ENCODE data around the gene TLCD5. TPM values are rescaled to one million over a fixed set of nuclear protein-coding genes. Genes with fewer than 3 reads are reported as not detected.
A peak's percentile ranks its signal among the peaks of the same experiment; 100 is the strongest.

Gene TLCD5
- total RNA-seq, 2 donors from 2014 or later = 0.10 to 0.32 TPM

DNA sequence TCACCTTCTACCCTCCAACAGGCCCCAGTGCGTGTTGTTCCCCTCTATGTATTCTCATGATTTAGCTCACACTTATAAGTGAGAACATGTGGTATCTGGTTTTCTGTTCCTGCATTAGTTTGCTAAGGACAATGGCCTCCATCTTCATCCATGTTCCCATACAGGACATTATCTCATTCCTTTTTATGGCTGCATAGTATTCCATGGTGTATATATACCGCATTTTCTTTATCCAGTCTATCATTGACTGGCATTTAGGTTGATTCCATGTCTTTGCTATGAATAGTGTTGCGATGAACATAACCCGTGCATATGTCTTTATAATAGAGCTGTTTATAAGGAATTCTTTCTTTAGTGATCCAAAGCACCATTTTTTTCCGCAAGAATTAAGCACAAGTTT, 28.5 kb upstream of the TLCD5 start:
- ATAC-seq (no peak), DNase-seq (no peak)
- Mint-ChIP-seq H3K36me3 (ENCODE audit: low read depth) (no peaks in the 10 kb centered on the region), H3K4me1 (peaks cover 4% of the 10 kb centered on the region), H3K27me3 (peaks cover 66% of the 10 kb centered on the region), H3K4me3 (no peak overlapping the region), H3K27ac (no peak overlapping the region)
- H3K9me3 ChIP-seq (ENCODE audit: control insufficient read depth, low read length, poor library complexity, severe bottlenecking) = no peaks in the 10 kb centered on the region

DNA sequence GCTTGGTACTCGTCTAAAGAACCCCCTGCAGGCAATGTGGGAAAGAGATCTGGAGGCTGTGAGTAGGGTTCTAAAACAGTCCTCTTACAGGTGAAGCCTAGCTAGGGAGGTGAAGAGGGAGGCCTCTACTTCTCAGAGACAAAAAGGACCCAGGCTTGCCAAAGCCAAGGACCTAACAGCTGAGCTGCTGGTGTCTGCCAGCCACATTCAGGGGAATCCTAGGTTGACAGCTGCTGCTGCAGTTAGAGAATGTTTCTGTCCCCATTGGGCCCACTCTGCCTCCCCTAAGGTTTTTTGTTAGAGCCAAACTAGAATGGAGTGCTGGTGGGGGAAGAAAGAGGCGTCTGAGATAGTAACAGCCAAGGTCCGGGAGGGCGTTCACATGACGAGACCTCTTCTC, 26.6 kb upstream of the TLCD5 start:
- Mint-ChIP-seq H3K4me1 (peaks cover 9% of the 10 kb centered on the region), H3K36me3 (ENCODE audit: low read depth) (no peaks in the 10 kb centered on the region), H3K4me3 (no peak overlapping the region), H3K27me3 (peaks cover 70% of the 10 kb centered on the region), H3K27ac (no peak overlapping the region)
- ATAC-seq (no peak), DNase-seq (no peak)
- H3K9me3 ChIP-seq (ENCODE audit: control insufficient read depth, low read length, poor library complexity, severe bottlenecking) = no peaks in the 10 kb centered on the region

DNA sequence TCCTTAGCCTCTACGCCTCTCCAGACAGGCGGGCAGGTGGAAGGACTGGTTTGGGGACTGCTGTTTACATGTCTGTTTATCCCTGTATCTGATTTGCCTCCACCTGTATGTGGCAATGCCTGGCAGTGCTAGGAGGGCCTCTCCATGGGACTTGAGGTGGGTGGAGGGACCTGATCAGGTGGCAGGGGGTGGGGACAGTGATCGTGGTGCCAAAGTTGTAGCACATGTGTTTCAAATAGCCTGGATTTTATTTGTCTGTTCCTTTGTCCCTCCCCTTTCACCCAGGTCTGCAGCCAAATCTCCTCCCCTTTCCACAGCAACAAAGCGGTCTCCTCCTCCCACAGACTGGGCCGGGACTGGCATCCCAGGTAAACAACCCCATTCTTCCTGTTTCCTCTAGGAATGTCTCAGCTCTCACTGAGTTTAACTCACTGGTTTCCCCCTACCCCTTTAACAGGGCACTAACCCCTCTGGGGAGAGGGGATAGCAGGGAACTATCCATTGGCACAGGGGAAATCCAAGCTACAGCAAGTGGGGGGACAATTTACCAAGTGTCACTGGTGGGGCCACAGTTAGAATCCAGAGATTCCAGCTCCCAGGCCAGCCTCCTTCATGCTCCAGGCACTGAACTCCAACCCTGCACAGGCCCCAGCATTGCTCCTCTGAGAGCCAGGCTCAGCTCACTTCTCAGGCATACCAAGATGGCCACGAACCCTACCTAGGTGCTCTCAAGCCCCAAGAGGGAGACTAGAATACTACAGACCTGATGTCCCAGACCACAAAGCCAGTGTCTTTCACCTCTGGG, 22.9 kb upstream of the TLCD5 start:
- Mint-ChIP-seq H3K36me3 (ENCODE audit: low read depth) (no peaks in the 10 kb centered on the region), H3K27me3 (peaks cover 56% of the 10 kb centered on the region), H3K4me3 (no peak overlapping the region), H3K4me1 (peaks cover 15% of the 10 kb centered on the region), H3K27ac (no peak overlapping the region)
- ATAC-seq (no peak), DNase-seq (no peak)
- no peaks in the 10 kb centered on the region for H3K9me3 ChIP-seq (ENCODE audit: control insufficient read depth, low read length, poor library complexity, severe bottlenecking)

DNA sequence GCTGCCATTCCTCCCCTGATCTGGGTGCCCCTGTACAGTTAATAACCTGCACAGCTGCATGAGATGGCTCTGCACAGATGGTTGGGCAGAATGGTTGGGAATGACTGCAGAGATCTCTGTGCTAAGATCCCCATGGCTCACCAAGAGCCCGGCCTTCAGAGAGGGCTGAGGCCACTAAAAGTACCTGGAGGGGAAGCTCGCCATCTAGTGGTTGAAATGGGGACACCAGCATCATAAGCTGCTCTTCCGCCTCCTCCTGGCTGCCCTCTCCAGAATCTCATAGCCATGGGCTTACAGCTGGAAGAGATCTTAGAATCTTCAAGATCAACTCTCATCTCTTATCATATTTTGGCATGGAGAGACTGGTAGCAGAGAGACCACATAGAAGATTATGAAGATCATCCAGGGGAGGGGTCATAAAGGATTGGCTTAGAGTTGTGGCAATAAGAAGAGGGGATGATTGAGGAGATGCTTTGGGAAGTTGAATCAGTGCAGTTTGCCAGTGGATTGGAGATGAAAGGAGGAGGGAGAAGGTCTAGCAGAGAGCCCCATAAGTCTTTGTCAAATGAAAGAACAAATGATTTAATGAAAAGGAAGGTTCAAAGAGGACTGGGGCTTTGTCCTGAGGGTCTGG, 22.0 kb upstream of the TLCD5 start:
- peak; percentile 80 for ATAC-seq
- no peak overlapping the region for H3K4me3 Mint-ChIP-seq
- no peaks in the 10 kb centered on the region for H3K9me3 ChIP-seq (ENCODE audit: control insufficient read depth, low read length, poor library complexity, severe bottlenecking)
- H3K36me3 Mint-ChIP-seq (ENCODE audit: low read depth) = no peaks in the 10 kb centered on the region
- peaks cover 12% of the 10 kb centered on the region for H3K4me1 Mint-ChIP-seq
- DNase-seq = peak; percentile 15 to 50 (median 32)
- H3K27ac Mint-ChIP-seq = no peak overlapping the region
- H3K27me3 Mint-ChIP-seq = peaks cover 51% of the 10 kb centered on the region

DNA sequence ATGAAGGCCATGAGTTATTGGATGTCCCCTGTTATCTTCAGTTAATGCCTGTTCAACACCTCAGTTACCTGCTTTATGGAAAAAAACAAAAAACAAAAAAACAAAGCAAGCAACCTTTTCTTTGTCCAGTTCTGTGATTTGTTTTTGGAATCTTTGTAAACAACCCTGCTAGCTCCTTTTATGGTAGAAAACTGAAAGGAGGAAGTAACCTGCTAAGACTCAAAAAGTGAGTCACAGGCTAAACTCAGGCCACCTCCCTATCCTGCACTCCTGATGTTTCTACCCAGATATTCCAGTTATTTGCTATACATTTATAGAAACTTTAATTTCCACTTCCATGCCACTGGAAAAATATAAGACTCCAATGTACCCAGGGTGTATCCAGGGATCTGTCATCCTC, 20.6 kb upstream of the TLCD5 start:
- peaks cover 10% of the 10 kb centered on the region for H3K4me1 Mint-ChIP-seq
- no peaks in the 10 kb centered on the region for H3K36me3 Mint-ChIP-seq (ENCODE audit: low read depth)
- DNase-seq (no peak), ATAC-seq (no peak)
- H3K9me3 ChIP-seq (ENCODE audit: control insufficient read depth, low read length, poor library complexity, severe bottlenecking) = peaks cover under 1% of the 10 kb centered on the region
- H3K4me3 Mint-ChIP-seq = no peak overlapping the region
- no peak overlapping the region for H3K27ac Mint-ChIP-seq
- H3K27me3 Mint-ChIP-seq = peaks cover 50% of the 10 kb centered on the region

DNA sequence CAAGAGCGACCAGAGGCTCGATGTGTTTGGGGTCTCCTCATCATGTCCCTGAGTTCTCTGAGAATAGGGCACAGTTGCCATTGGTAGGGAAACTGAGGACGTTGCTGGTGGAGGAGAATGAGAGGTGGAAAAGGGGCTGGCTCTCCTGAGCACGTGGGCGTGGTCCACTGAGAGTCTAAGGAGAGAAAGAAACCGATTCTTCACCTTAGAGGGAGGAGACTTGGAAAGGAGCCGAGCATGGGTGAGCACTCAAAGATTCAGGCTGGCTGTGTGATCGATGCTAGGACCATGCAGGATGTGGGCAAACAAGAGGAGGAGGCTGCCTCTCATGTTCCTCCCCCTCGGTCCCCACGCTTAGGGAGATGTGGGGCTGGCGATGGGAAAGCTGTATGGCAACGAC, 19.8 kb upstream of the TLCD5 start:
- peaks cover 3% of the 10 kb centered on the region for H3K9me3 ChIP-seq (ENCODE audit: control insufficient read depth, low read length, poor library complexity, severe bottlenecking)
- Mint-ChIP-seq H3K27me3 (peaks cover 45% of the 10 kb centered on the region), H3K27ac (no peak overlapping the region), H3K4me1 (peaks cover 10% of the 10 kb centered on the region), H3K36me3 (ENCODE audit: low read depth) (no peaks in the 10 kb centered on the region), H3K4me3 (no peak overlapping the region)
- ATAC-seq = no peak
- no peak for DNase-seq

DNA sequence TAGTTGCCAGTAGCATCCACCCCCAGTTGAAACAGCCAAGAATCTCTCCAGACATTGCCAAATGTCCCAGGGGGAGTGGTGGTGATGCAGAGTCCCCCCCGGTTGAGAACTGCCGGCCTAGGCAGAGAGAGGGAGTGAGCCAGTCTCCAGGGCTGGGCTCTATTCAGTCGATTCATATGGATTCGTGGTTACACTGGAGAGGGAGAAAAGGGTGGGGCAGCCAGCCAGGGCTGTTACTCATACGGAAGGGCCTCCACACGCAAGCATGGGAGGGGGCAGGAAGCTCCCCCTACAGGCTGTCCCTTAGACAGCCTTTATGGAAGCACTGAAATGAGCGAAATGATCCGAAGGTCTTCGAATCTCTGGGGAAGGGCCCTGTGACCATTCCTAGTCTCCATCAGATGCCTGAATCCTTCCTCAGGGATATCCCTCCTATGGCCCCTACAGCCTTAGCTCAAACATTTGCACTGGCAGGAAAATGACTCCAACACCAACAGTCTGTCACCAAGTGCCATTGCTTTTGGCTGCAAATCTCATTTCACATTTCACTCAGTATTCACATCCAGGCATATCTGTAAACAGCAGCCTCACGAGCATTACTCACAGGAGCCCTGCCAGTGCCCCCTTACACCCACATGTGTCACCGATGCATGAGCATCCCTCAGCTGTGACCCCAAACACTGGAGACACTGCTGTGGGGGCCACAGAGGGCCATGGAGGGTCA, 18.4 kb upstream of the TLCD5 start:
- no peaks in the 10 kb centered on the region for H3K36me3 Mint-ChIP-seq (ENCODE audit: low read depth)
- H3K4me1 Mint-ChIP-seq = peaks cover 10% of the 10 kb centered on the region
- ATAC-seq (no peak), DNase-seq (no peak)
- H3K9me3 ChIP-seq (ENCODE audit: control insufficient read depth, low read length, poor library complexity, severe bottlenecking) = peaks cover 3% of the 10 kb centered on the region
- H3K27me3 Mint-ChIP-seq = peaks cover 41% of the 10 kb centered on the region
- no peak overlapping the region for H3K4me3 Mint-ChIP-seq
- no peak overlapping the region for H3K27ac Mint-ChIP-seq

DNA sequence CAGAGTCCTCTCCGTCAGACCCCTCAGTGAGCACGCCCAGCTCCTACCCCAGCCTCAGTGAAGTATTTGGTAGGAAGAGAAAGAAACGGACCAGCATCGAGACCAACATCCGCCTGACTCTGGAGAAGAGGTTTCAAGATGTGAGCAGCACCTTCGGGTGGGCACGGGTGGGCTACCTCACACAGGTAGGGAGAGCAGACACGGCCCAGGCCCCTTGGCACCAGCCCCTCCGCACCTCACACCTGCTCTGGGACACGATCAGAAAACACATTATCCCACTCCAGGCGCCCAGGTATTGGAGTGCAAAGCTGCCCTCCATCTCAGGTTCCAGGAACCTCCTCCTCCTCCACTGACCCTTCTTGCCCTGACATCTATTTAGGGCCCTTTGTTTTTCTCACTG, 17.6 kb upstream of the TLCD5 start:
- H3K9me3 ChIP-seq (ENCODE audit: control insufficient read depth, low read length, poor library complexity, severe bottlenecking) = peaks cover 3% of the 10 kb centered on the region
- H3K36me3 Mint-ChIP-seq (ENCODE audit: low read depth) = no peaks in the 10 kb centered on the region
- H3K4me1 Mint-ChIP-seq = peaks cover 10% of the 10 kb centered on the region
- no peak overlapping the region for H3K4me3 Mint-ChIP-seq
- no peak overlapping the region for H3K27ac Mint-ChIP-seq
- ATAC-seq (no peak), DNase-seq (no peak)
- H3K27me3 Mint-ChIP-seq = peaks cover 35% of the 10 kb centered on the region

DNA sequence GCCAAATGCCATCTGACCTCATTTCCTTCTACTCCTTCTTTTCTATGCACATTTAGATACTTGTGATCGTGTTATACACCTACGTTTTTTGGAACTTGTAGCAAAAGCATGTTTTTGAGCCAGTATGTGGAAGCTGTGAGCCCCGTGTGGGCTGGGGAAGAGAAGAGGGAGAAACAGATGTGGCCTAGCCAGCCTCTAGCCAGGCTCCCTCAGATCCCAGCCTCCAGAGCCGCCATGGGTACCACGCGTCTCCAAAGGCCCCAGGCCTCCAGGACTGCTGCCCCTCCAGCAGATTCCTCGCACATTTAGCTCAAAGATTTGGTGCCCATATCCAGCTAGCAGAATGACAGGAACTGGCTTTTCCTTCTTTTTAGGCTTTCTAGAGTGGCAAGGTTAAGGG, 17.0 kb upstream of the TLCD5 start:
- no peaks in the 10 kb centered on the region for H3K36me3 Mint-ChIP-seq (ENCODE audit: low read depth)
- ATAC-seq (no peak), DNase-seq (no peak)
- peaks cover 3% of the 10 kb centered on the region for H3K9me3 ChIP-seq (ENCODE audit: control insufficient read depth, low read length, poor library complexity, severe bottlenecking)
- H3K27ac Mint-ChIP-seq = peak overlapping the region; percentile 43
- H3K27me3 Mint-ChIP-seq = peaks cover 39% of the 10 kb centered on the region
- no peak overlapping the region for H3K4me3 Mint-ChIP-seq
- peaks cover 10% of the 10 kb centered on the region for H3K4me1 Mint-ChIP-seq

DNA sequence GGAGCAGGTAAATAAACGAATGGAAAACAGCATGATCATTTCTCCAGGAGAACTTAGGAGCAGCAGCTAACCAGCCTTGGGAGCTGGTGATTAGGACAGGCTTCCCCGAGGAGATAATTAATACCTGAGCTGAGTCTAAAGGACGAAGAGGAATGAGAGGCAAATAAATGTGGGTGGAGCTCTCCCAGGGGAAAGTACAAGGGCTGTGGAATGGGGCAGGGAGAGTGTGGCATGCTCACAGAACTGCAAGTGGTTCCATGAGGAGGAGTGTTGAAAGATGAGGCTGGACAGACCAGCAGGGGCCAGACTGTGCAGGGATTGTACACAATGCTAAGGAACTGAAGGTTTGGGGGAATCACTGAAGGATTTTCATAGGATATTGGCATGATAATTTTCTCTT, 14.2 kb upstream of the TLCD5 start:
- Mint-ChIP-seq H3K27me3 (peaks cover 26% of the 10 kb centered on the region), H3K4me1 (peaks cover 6% of the 10 kb centered on the region), H3K36me3 (ENCODE audit: low read depth) (no peaks in the 10 kb centered on the region), H3K4me3 (no peak overlapping the region), H3K27ac (no peak overlapping the region)
- H3K9me3 ChIP-seq (ENCODE audit: control insufficient read depth, low read length, poor library complexity, severe bottlenecking) = peaks cover 3% of the 10 kb centered on the region
- DNase-seq (no peak), ATAC-seq (no peak)

DNA sequence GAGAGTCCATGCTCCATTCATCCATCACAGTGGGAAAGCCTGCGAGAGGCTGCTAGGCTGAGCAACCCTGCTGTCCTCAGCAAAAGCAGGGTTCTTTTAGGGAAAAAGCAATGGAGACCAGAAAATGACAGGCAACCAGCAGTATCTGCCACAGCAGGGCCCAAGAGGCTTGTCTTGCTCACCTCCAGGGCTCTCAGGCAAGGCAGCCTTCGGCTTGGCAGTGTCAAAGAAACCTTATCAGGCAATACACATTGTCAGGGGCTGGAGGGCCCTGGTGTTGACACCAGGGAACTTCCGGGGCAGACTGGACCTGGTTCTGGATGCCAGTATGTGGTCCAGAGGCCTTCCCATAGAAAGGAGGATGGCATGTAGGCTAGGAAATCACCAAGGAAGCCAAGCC, 10.2 kb upstream of the TLCD5 start:
- Mint-ChIP-seq H3K4me3 (no peak overlapping the region), H3K27ac (no peak overlapping the region), H3K36me3 (ENCODE audit: low read depth) (peaks cover 4% of the 10 kb centered on the region), H3K27me3 (peaks cover 41% of the 10 kb centered on the region), H3K4me1 (peaks cover 4% of the 10 kb centered on the region)
- DNase-seq = no peak
- ATAC-seq = no peak
- H3K9me3 ChIP-seq (ENCODE audit: control insufficient read depth, low read length, poor library complexity, severe bottlenecking) = no peaks in the 10 kb centered on the region

DNA sequence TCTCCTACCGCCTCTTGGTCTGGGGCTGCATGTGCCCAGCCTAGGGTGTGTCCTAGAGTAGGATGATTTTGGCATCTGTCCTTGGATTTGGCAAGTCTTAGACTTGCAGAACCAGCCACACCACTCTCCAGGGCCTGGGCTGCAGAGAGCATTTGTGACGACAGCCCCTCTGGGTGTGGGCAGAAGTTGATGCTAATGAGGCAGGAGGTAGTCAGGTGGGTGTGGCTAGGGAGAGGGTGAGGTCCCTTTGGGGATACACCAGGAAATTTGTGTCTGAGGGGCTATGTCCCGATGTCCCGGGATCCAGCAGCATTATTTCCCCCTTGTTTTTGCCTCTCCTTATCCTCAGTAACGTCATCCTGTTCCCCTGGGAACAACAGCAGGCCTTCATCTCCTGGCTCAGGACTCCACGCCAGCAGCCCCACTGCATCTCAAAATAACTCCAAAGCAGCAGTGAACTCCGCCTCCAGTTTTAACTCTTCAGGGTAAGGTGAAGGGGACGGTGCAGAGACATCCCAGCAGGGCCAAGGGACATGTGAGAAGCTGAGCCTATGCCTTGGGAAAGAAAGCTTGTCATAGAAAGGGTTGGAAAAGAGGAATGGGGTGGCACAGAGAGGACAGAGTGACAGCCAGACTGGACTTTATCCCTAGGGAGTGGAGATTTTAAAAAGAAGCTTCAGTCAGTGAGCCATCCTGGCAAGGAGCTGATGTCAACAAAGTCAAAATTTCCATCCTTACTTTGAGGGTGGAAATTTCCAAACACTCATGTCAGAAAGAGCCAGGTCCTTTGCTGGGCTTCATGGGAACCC, 8.0 kb upstream of the TLCD5 start:
- Mint-ChIP-seq H3K4me1 (peaks cover 4% of the 10 kb centered on the region), H3K4me3 (no peak overlapping the region), H3K36me3 (ENCODE audit: low read depth) (peaks cover 4% of the 10 kb centered on the region), H3K27me3 (peaks cover 52% of the 10 kb centered on the region), H3K27ac (no peak overlapping the region)
- DNase-seq (no peak), ATAC-seq (no peak)
- no peaks in the 10 kb centered on the region for H3K9me3 ChIP-seq (ENCODE audit: control insufficient read depth, low read length, poor library complexity, severe bottlenecking)

Data from T-helper 17 cell (primary cell).